ENCODE results near the gene LLGL1. TPM values are rescaled to one million over a fixed set of nuclear protein-coding genes. Genes with fewer than 3 reads are reported as not detected.

Gene LLGL1
- total RNA-seq, 1 experiment from 2014 or later = 44.3 TPM

DNA sequence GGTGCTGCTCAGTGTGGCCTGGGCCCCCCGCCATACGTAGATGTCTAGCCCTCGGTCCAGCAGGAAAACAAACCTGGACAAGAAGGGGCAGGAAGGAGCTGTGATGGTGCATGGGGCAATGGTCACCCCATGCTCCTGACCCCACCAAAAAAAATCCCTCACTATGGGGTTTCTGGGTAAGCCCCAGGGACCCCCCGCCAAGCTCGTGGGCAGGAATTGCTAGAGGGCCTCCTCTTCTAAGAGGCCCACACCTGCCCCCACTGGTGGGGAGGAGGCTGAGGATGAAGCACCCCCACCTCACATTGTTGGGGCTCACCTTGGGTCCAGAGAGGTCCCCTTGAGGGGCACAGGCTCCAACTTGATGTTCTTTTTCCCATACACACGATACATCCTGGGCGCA, 23.4 kb downstream of the LLGL1 start:
- Histone ChIP-seq H3K4me3 (replicated peaks in 1 of 2; ENCODE audit: low read depth in 1 of 2, low read length in 2 of 2) (no peak overlapping the region), H3K79me2 (ENCODE audit: insufficient read depth, low read length) (no peaks in the 10 kb centered on the region), H3K4me2 (ENCODE audit: low read length) (no peak overlapping the region), H3K9me3 (ENCODE audit: control insufficient read depth in 1 of 2, insufficient read depth in 1 of 2, low read depth in 1 of 2, low read length in 2 of 2) (no peaks in the 10 kb centered on the region), H3K36me3 (ENCODE audit: control insufficient read depth in 1 of 2, insufficient read depth in 2 of 2, low read length in 2 of 2) (peaks cover 20 to 53% of the 10 kb centered on the region in 2 experiments), H3K27me3 (ENCODE audit: insufficient read depth, low read length) (no peaks in the 10 kb centered on the region), H2AFZ (ENCODE audit: low read depth, low read length, poor library complexity, severe bottlenecking) (no peak overlapping the region), H3K9me2 (ENCODE audit: insufficient read depth) (no peaks in the 10 kb centered on the region), H4K20me1 (ENCODE audit: insufficient read depth) (peaks cover 6% of the 10 kb centered on the region; the same call in 1 of the 2 replicates), H3K4me1 (ENCODE audit: control insufficient read depth in 1 of 2, insufficient read depth in 2 of 2, low read length in 2 of 2) (peaks cover 0 to 12% of the 10 kb centered on the region in 2 experiments; a peak in 2 of 4 replicates), H3K9ac (ENCODE audit: low read length) (no peak overlapping the region), H3K27ac (ENCODE audit: low read depth, low read length) (peak overlapping the region; percentile 19; the same call in 1 of the 2 replicates)
- intact Hi-C loops (cut with micrococcal nuclease) = loop anchor here (1.0 kb wide), 1 partner anchor 72 kb away; no protein-coding TSS in a partner anchor
- ChIA-PET CTCF (interaction anchor here (0.5 to 1.3 kb wide), 3 partner anchors 72 to 119 kb away, joined by 3 to 5 read pairs (median 3); no protein-coding TSS in a partner anchor), RAD21 (ENCODE audit: low non-redundant PET in 1 of 2, low total read pairs in 2 of 2, uncharacterized antibody in 2 of 2, unreplicated experiment in 2 of 2) (no interaction called here), POLR2A (no interaction called here)
- ATAC-seq = no peak
- BruUV-seq (replicated peaks) = no TSS peak
- TF ChIP-seq, protein P1, sequence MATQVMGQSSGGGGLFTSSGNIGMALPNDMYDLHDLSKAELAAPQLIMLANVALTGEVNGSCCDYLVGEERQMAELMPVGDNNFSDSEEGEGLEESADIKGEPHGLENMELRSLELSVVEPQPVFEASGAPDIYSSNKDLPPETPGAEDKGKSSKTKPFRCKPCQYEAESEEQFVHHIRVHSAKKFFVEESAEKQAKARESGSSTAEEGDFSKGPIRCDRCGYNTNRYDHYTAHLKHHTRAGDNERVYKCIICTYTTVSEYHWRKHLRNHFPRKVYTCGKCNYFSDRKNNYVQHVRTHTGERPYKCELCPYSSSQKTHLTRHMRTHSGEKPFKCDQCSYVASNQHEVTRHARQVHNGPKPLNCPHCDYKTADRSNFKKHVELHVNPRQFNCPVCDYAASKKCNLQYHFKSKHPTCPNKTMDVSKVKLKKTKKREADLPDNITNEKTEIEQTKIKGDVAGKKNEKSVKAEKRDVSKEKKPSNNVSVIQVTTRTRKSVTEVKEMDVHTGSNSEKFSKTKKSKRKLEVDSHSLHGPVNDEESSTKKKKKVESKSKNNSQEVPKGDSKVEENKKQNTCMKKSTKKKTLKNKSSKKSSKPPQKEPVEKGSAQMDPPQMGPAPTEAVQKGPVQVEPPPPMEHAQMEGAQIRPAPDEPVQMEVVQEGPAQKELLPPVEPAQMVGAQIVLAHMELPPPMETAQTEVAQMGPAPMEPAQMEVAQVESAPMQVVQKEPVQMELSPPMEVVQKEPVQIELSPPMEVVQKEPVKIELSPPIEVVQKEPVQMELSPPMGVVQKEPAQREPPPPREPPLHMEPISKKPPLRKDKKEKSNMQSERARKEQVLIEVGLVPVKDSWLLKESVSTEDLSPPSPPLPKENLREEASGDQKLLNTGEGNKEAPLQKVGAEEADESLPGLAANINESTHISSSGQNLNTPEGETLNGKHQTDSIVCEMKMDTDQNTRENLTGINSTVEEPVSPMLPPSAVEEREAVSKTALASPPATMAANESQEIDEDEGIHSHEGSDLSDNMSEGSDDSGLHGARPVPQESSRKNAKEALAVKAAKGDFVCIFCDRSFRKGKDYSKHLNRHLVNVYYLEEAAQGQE (IDR thresholded peaks at IDR 0.05; ENCODE audit: low read depth) = no peak
- DNase-seq (ENCODE audit: low read depth, low spot score) = no peak

DNA sequence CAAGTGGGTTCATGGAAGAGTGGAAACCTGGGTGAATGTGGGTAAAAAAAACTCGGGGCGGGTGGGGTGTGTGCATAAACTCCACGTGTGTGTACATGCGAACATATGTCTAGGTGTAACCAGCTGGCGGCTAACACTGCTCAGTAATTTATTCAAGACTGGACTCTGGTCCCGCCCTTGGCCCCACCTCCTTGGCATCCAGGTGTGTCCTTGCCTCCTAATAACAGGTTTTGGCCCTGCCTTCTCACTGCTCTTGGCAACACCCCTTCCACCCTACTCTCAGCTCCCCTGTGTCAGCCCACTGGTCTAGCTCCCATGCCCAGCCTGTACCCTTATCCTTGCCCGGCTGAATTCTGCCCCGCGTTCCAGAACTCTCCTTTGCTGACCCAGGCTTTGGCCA, 24.8 kb downstream of the LLGL1 start:
- no peak overlapping the region for H3K9ac ChIP-seq (ENCODE audit: low read length)
- POLR2A ChIA-PET = interaction anchor here (1.4 kb wide), 1 partner anchor 9 kb away, joined by 5 read pairs; the partner anchor contains the start of gene FLII
- H3K9me3 ChIP-seq (ENCODE audit: control insufficient read depth in 1 of 2, insufficient read depth in 1 of 2, low read depth in 1 of 2, low read length in 2 of 2) = no peaks in the 10 kb centered on the region
- CTCF ChIA-PET = interaction anchor here (0.6 kb wide), 1 partner anchor 1714 kb away, joined by 3 read pairs; no protein-coding TSS in a partner anchor
- peaks cover 25 to 62% of the 10 kb centered on the region in 2 experiments for H3K36me3 ChIP-seq (ENCODE audit: control insufficient read depth in 1 of 2, insufficient read depth in 2 of 2, low read length in 2 of 2)
- H3K9me2 ChIP-seq (ENCODE audit: insufficient read depth) = no peaks in the 10 kb centered on the region
- ATAC-seq = peak; percentile 59
- H3K79me2 ChIP-seq (ENCODE audit: insufficient read depth, low read length) = peaks cover 7% of the 10 kb centered on the region; the same call in 1 of the 2 replicates
- no peak overlapping the region for H2AFZ ChIP-seq (ENCODE audit: low read depth, low read length, poor library complexity, severe bottlenecking)
- RAD21 ChIA-PET (ENCODE audit: low non-redundant PET in 1 of 2, low total read pairs in 2 of 2, uncharacterized antibody in 2 of 2, unreplicated experiment in 2 of 2) = no interaction called here
- DNase-seq (ENCODE audit: low read depth, low spot score) = no peak
- H3K27me3 ChIP-seq (ENCODE audit: insufficient read depth, low read length) = no peaks in the 10 kb centered on the region
- H3K27ac ChIP-seq (ENCODE audit: low read depth, low read length) = no peak overlapping the region; the same call in 1 of the 2 replicates
- H3K4me1 ChIP-seq (ENCODE audit: control insufficient read depth in 1 of 2, insufficient read depth in 2 of 2, low read length in 2 of 2) = peaks cover 0 to 12% of the 10 kb centered on the region in 2 experiments; a peak in 2 of 4 replicates
- H4K20me1 ChIP-seq (ENCODE audit: insufficient read depth) = peaks cover 6% of the 10 kb centered on the region; the same call in 1 of the 2 replicates
- no TSS peak for BruUV-seq (replicated peaks)
- intact Hi-C loops (cut with micrococcal nuclease) = no loop called here
- TF ChIP-seq, protein P2, sequence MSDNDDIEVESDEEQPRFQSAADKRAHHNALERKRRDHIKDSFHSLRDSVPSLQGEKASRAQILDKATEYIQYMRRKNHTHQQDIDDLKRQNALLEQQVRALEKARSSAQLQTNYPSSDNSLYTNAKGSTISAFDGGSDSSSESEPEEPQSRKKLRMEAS (IDR thresholded peaks at IDR 0.05) = no peak
- H3K4me2 ChIP-seq (ENCODE audit: low read length) = no peak overlapping the region
- no peak overlapping the region for H3K4me3 ChIP-seq (replicated peaks in 1 of 2; ENCODE audit: low read depth in 1 of 2, low read length in 2 of 2)
